HG02970 (cell line): ENCODE results near the gene TEX29.

Source experiments
- ATAC-seq: cut with Tn5 transposase; IDR thresholded peaks from one replicate; pipeline ENCODE4 v1.9.1; 2021; ENCODE audit warnings: mild to moderate bottlenecking, moderate library complexity, moderate number of reproducible peaks; ENCODE audit not compliant: unreplicated experiment, low FRiP score

Gene TEX29

GRCh38 chr13:111388851-111389500, 68.5 kb downstream of the TEX29 start:
- ATAC-seq = no peak

GRCh38 chr13:111389621-111390521, 69.4 kb downstream of the TEX29 start:
- ATAC-seq = no peak

- ATAC-seq = no peak
Measured at GRCh38 chr13:111390522-111391270, 70.3 kb downstream of the TEX29 start.

GRCh38 chr13:111392486-111392885, 72.0 kb downstream of the TEX29 start:
- ATAC-seq = no peak

GRCh38 chr13:111393221-111393790, 72.9 kb downstream of the TEX29 start:
- ATAC-seq = no peak
